SU-DHL-6 (cell line): Measurements from ENCODE around the gene GMCL1.

Experiments
- H2AFZ ChIP-seq: fragments of 200-600 bp; sonication (generic); 2 replicates; pipeline ENCODE4 v1.6.1; 2014; ENCODE audit warnings: low read depth, mild to moderate bottlenecking, moderate library complexity, mixed read lengths, antibody characterized with exemption, low read length; ENCODE audit not compliant: severe bottlenecking
- H3F3A ChIP-seq: fragments of 200-600 bp; shearing (Covaris generic); 2 replicates; pipeline ENCODE4 v1.6.0; 2016; ENCODE audit warnings: antibody characterized with exemption, mild to moderate bottlenecking; ENCODE audit not compliant: insufficient read depth
- H3K27ac ChIP-seq: fragments of 200-600 bp; sonication (generic); 2 replicates; pipeline ENCODE4 v1.5.1; 2016; ENCODE audit warnings: low read depth, mild to moderate bottlenecking, low read length, moderate library complexity, mixed read lengths
- H3K27me3 ChIP-seq: fragments of 200-600 bp; sonication (generic), shearing (Covaris generic); 2 replicates; pipeline ENCODE4 v1.6.0; 2014; ENCODE audit warnings: mild to moderate bottlenecking, low read length
- H3K36me3 ChIP-seq: fragments of 200-600 bp; sonication (generic); 2 replicates; pipeline ENCODE4 v1.6.1; 2014; ENCODE audit warnings: mild to moderate bottlenecking, low read length, mixed read lengths
- H3K4me2 ChIP-seq: fragments of 300-600, 200-600 bp; shearing (Covaris generic), sonication (generic); 2 replicates; pipeline ENCODE4 v1.6.0; 2014; ENCODE audit warnings: low read length, low read depth, mild to moderate bottlenecking; ENCODE audit not compliant: poor library complexity, severe bottlenecking
- H3K4me3 ChIP-seq: fragments of 200-600 bp; sonication (generic); 2 replicates; pipeline ENCODE4 v1.5.1; 2014; ENCODE audit warnings: antibody characterized with exemption, low read length, mild to moderate bottlenecking, mixed read lengths; ENCODE audit not compliant: insufficient read depth, poor library complexity, severe bottlenecking
- H3K79me2 ChIP-seq: fragments of 200-600 bp; sonication (generic); 2 replicates; pipeline ENCODE4 v1.6.1; 2014; ENCODE audit warnings: mild to moderate bottlenecking, low read length, moderate library complexity; ENCODE audit not compliant: insufficient read depth
- H3K9ac ChIP-seq: fragments of 200-600 bp; sonication (generic); 2 replicates; pipeline ENCODE4 v1.7.0; 2014; ENCODE audit warnings: mild to moderate bottlenecking, low read length
- H3K9me2 ChIP-seq: fragments of 200-600 bp; sonication (generic); replicated peaks from 2 replicates; pipeline ENCODE4 v1.6.1; 2014; ENCODE audit warnings: low read length; ENCODE audit not compliant: insufficient read depth
- H3K9me3 ChIP-seq: fragments of 200-600 bp; sonication (generic); 2 replicates; pipeline ENCODE4 v1.6.1; 2014; ENCODE audit warnings: low read length, mixed read lengths; ENCODE audit not compliant: insufficient read depth
- H4K20me1 ChIP-seq: fragments of 200-600 bp; sonication (generic); 2 replicates; pipeline ENCODE4 v1.6.1; 2014; ENCODE audit warnings: low read depth, mild to moderate bottlenecking, antibody characterized with exemption, low read length, moderate library complexity, mixed read lengths
- EZH2phosphoT487 ChIP-seq: fragments of 200-600 bp; sonication (generic), shearing (Covaris generic); conservative IDR thresholded peaks from 2 replicates; pipeline ENCODE4 v1.6.1; 2018; ENCODE audit warnings: mild to moderate bottlenecking, antibody characterized with exemption, low read length, moderate library complexity, mixed read lengths
- TF ChIP-seq, protein P1 (sequence below): fragments of 200-600 bp; sonication (generic); IDR thresholded peaks from one replicate; pipeline ENCODE4 v1.5.1; 2017; ENCODE audit warnings: antibody characterized with exemption, mild to moderate bottlenecking, low read length, moderate library complexity; ENCODE audit not compliant: insufficient read depth, poor library complexity, severe bottlenecking

The GMCL1 gene

GRCh38 chr2:69843993-69844392 is 14.5 kb downstream of the GMCL1 start:
- H3K79me2 ChIP-seq, result no peaks in the 10 kb centered on the region
- H3K27ac ChIP-seq, result no peak overlapping the region
- TF ChIP-seq, protein P1, sequence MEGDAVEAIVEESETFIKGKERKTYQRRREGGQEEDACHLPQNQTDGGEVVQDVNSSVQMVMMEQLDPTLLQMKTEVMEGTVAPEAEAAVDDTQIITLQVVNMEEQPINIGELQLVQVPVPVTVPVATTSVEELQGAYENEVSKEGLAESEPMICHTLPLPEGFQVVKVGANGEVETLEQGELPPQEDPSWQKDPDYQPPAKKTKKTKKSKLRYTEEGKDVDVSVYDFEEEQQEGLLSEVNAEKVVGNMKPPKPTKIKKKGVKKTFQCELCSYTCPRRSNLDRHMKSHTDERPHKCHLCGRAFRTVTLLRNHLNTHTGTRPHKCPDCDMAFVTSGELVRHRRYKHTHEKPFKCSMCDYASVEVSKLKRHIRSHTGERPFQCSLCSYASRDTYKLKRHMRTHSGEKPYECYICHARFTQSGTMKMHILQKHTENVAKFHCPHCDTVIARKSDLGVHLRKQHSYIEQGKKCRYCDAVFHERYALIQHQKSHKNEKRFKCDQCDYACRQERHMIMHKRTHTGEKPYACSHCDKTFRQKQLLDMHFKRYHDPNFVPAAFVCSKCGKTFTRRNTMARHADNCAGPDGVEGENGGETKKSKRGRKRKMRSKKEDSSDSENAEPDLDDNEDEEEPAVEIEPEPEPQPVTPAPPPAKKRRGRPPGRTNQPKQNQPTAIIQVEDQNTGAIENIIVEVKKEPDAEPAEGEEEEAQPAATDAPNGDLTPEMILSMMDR, result no peak
- no peak for TF ChIP-seq EZH2phosphoT487
- H3K36me3 ChIP-seq, result peaks cover 14% of the 10 kb centered on the region; the same call in 1 of the 2 replicates
- no peaks in the 10 kb centered on the region for H3K9me2 ChIP-seq
- no peaks in the 10 kb centered on the region for H3K27me3 ChIP-seq
- H3K9me3 ChIP-seq, result no peaks in the 10 kb centered on the region
- H3K4me2 ChIP-seq, result no peak overlapping the region
- no peak overlapping the region for H3K4me3 ChIP-seq
- H4K20me1 ChIP-seq, result no peaks in the 10 kb centered on the region
- no peak overlapping the region for H2AFZ ChIP-seq
- H3F3A ChIP-seq, result no peaks in the 10 kb centered on the region
- no peak overlapping the region for H3K9ac ChIP-seq

DNA sequence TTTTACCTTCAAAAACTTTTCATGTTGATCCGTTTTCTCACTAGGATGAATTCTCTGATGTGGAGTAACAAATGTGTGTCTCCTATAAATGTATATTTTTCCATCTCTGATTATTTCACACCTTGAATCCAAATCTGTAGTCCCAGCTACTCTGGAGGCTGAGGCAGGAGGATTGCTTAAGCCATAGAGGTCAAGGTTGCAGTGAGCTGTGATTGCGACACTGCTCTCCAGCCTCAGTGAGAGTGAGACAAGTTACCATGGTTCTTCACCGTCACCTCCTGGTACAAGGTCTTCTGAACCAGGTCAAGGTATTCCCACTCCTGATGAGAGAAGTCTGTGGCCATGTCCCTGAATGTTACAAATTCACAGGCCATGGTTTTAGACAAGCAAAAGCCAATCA is 15.1 kb downstream of the GMCL1 start:
- no peak overlapping the region for H3K4me2 ChIP-seq
- no peak overlapping the region for H3K4me3 ChIP-seq
- peaks cover 12% of the 10 kb centered on the region; the same call in 1 of the 2 replicates for H3K36me3 ChIP-seq
- TF ChIP-seq EZH2phosphoT487, result no peak
- TF ChIP-seq, protein P1, result no peak
- no peaks in the 10 kb centered on the region for H4K20me1 ChIP-seq
- H3K9ac ChIP-seq, result no peak overlapping the region
- H3F3A ChIP-seq, result no peaks in the 10 kb centered on the region
- H2AFZ ChIP-seq, result no peak overlapping the region
- H3K79me2 ChIP-seq, result no peaks in the 10 kb centered on the region
- no peak overlapping the region for H3K27ac ChIP-seq
- no peaks in the 10 kb centered on the region for H3K9me3 ChIP-seq
- no peaks in the 10 kb centered on the region for H3K27me3 ChIP-seq
- H3K9me2 ChIP-seq, result no peaks in the 10 kb centered on the region

DNA sequence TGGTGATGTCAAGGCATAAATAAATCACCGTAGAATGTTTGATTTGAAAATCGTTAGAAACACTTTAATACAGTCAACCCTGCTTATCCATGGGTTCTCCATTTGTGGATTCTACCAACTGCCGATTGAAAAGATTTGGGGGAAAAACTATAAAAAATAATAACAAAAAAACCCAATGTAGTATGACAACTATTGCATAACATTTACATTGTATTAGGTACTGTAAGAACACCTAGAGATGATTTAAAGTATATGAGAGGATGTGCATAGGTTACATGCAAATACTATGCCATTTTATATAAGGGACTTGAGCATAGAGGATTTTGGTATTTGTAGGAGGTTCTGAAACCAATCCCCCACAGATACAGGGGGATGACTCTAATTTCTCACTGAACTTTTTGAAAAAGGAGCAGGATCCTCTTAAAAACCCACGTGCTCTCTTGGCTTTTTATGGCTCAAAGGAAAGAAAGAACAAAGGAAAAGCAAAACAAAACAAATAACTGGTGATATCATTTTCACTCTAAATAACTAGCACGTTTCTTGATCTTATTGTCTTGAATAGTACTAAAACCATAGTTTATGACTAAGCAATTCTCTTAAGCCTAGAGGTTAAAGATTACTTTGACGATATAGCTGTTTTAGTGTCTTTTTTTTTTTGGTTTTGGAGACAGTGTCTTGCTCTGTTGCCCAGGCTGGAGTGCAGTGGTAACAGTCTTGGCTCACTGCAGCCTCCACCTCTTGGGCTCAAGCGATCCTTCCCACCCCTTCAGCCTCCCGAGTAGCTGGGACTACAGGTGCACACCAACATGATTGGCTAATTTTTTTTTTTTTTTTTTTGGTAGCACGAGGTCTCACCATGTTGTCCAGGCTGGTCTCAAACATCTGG is 17.0 kb downstream of the GMCL1 start:
- no peaks in the 10 kb centered on the region for H3K79me2 ChIP-seq
- no peaks in the 10 kb centered on the region for H4K20me1 ChIP-seq
- H3K36me3 ChIP-seq, result peaks cover 15% of the 10 kb centered on the region; the same call in 1 of the 2 replicates
- no peaks in the 10 kb centered on the region for H3K9me3 ChIP-seq
- H3K27me3 ChIP-seq, result no peaks in the 10 kb centered on the region
- H3K4me3 ChIP-seq, result no peak overlapping the region
- H3K9me2 ChIP-seq, result no peaks in the 10 kb centered on the region
- TF ChIP-seq, protein P1, result no peak
- no peak for TF ChIP-seq EZH2phosphoT487
- H3F3A ChIP-seq, result no peaks in the 10 kb centered on the region
- H3K4me2 ChIP-seq, result no peak overlapping the region
- no peak overlapping the region for H2AFZ ChIP-seq
- no peak overlapping the region for H3K9ac ChIP-seq
- no peak overlapping the region for H3K27ac ChIP-seq
